Parathyroid adenoma (tissue), 2 donors: ENCODE data around the gene ARRDC4.

ENCODE experiments used
- H2AFZ ChIP-seq: fragments of 300-600 bp; sonication (generic); one replicate; pipeline ENCODE4 v1.7.0; 2017; ENCODE audit warnings: antibody characterized with exemption, mild to moderate bottlenecking
- H3K27ac ChIP-seq: fragments of 300-600 bp; sonication (generic); one replicate; pipeline ENCODE4 v1.7.0; 2017
- H3K27me3 ChIP-seq: fragments of 300-600 bp; sonication (generic); one replicate; pipeline ENCODE4 v1.7.0; 2017; ENCODE audit warnings: low read length; ENCODE audit not compliant: control insufficient read depth, insufficient read depth
- H3K36me3 ChIP-seq: fragments of 300-600 bp; sonication (generic); one replicate; pipeline ENCODE4 v1.7.0; 2017; ENCODE audit warnings: low read length; ENCODE audit not compliant: control insufficient read depth, insufficient read depth
- H3K4me1 ChIP-seq: fragments of 300-600 bp; sonication (generic); one replicate; pipeline ENCODE4 v1.7.0; 2017; ENCODE audit warnings: control low read depth
- H3K4me2 ChIP-seq: fragments of 300-600 bp; sonication (generic); one replicate; pipeline ENCODE4 v1.7.0; 2017; ENCODE audit warnings: low read length
- H3K4me3 ChIP-seq: fragments of 300-600 bp; sonication (generic); one replicate; pipeline ENCODE4 v1.7.0; 2017; ENCODE audit warnings: low read depth, low read length
- H3K79me2 ChIP-seq: fragments of 300-600 bp; sonication (generic); one replicate; pipeline ENCODE4 v1.7.0; 2017; ENCODE audit warnings: control low read depth
- H3K9ac ChIP-seq: fragments of 300-600 bp; sonication (generic); one replicate; pipeline ENCODE4 v1.7.0; 2017; ENCODE audit warnings: mild to moderate bottlenecking
- H3K9me3 ChIP-seq: fragments of 300-600 bp; sonication (generic); one replicate; pipeline ENCODE4 v1.7.0; 2017; ENCODE audit warnings: low read length; ENCODE audit not compliant: control insufficient read depth
- CTCF ChIP-seq: fragments of 300-600 bp; sonication (generic); IDR thresholded peaks from one replicate; pipeline ENCODE4 v1.7.0; 2017; ENCODE audit warnings: antibody characterized with exemption, mild to moderate bottlenecking
- donor health status: primary hyperparathyroidism.

ARRDC4 gene

GRCh38 chr15:98003518-98003917 is 43.0 kb downstream of the ARRDC4 start:
- no peak overlapping the region for H3K27ac ChIP-seq
- H3K4me2 ChIP-seq = no peak overlapping the region
- H3K4me3 ChIP-seq = no peak overlapping the region
- no peaks in the 10 kb centered on the region for H3K27me3 ChIP-seq
- H3K9ac ChIP-seq = no peak overlapping the region
- no peak overlapping the region for H2AFZ ChIP-seq
- no peaks in the 10 kb centered on the region for H3K4me1 ChIP-seq
- H3K79me2 ChIP-seq = no peaks in the 10 kb centered on the region
- no peaks in the 10 kb centered on the region for H3K36me3 ChIP-seq
- no peak for TF ChIP-seq CTCF
- H3K9me3 ChIP-seq = no peaks in the 10 kb centered on the region

- H3K9me3 ChIP-seq = no peaks in the 10 kb centered on the region
- TF ChIP-seq CTCF = no peak
- H3K36me3 ChIP-seq = no peaks in the 10 kb centered on the region
- no peak overlapping the region for H3K4me3 ChIP-seq
- H3K27ac ChIP-seq = no peak overlapping the region
- H3K4me2 ChIP-seq = no peak overlapping the region
- H3K79me2 ChIP-seq = no peaks in the 10 kb centered on the region
- no peak overlapping the region for H2AFZ ChIP-seq
- no peaks in the 10 kb centered on the region for H3K4me1 ChIP-seq
- no peak overlapping the region for H3K9ac ChIP-seq
- H3K27me3 ChIP-seq = no peaks in the 10 kb centered on the region
Measured at GRCh38 chr15:98003996-98004395, 43.5 kb downstream of the ARRDC4 start.

GRCh38 chr15:98005659-98006058 is 45.2 kb downstream of the ARRDC4 start:
- H3K4me2 ChIP-seq = no peak overlapping the region
- TF ChIP-seq CTCF = no peak
- H3K4me3 ChIP-seq = no peak overlapping the region
- no peak overlapping the region for H2AFZ ChIP-seq
- no peaks in the 10 kb centered on the region for H3K27me3 ChIP-seq
- no peak overlapping the region for H3K9ac ChIP-seq
- H3K79me2 ChIP-seq = no peaks in the 10 kb centered on the region
- H3K9me3 ChIP-seq = no peaks in the 10 kb centered on the region
- no peak overlapping the region for H3K27ac ChIP-seq
- no peaks in the 10 kb centered on the region for H3K36me3 ChIP-seq
- H3K4me1 ChIP-seq = no peaks in the 10 kb centered on the region

GRCh38 chr15:98009169-98009568 is 48.7 kb downstream of the ARRDC4 start:
- H3K9ac ChIP-seq = no peak overlapping the region
- no peak overlapping the region for H3K4me2 ChIP-seq
- no peaks in the 10 kb centered on the region for H3K79me2 ChIP-seq
- H2AFZ ChIP-seq = no peak overlapping the region
- no peak overlapping the region for H3K4me3 ChIP-seq
- TF ChIP-seq CTCF = no peak
- no peaks in the 10 kb centered on the region for H3K4me1 ChIP-seq
- H3K36me3 ChIP-seq = no peaks in the 10 kb centered on the region
- H3K9me3 ChIP-seq = no peaks in the 10 kb centered on the region
- no peaks in the 10 kb centered on the region for H3K27me3 ChIP-seq
- H3K27ac ChIP-seq = no peak overlapping the region

- no peak for TF ChIP-seq CTCF
- no peaks in the 10 kb centered on the region for H3K9me3 ChIP-seq
- no peaks in the 10 kb centered on the region for H3K79me2 ChIP-seq
- H2AFZ ChIP-seq = no peak overlapping the region
- H3K36me3 ChIP-seq = no peaks in the 10 kb centered on the region
- no peak overlapping the region for H3K9ac ChIP-seq
- no peak overlapping the region for H3K4me3 ChIP-seq
- H3K4me1 ChIP-seq = no peaks in the 10 kb centered on the region
- H3K27ac ChIP-seq = no peak overlapping the region
- no peaks in the 10 kb centered on the region for H3K27me3 ChIP-seq
- no peak overlapping the region for H3K4me2 ChIP-seq
Measured at GRCh38 chr15:98009971-98010370, 49.5 kb downstream of the ARRDC4 start.
